ENCODE data around the gene PROSER3.
"Not testable (repeated sequence)": the region's sequence is repeated elsewhere in the genome, so short reads cannot be mapped to it uniquely, and the experiment has no call there.

Gene PROSER3

DNA sequence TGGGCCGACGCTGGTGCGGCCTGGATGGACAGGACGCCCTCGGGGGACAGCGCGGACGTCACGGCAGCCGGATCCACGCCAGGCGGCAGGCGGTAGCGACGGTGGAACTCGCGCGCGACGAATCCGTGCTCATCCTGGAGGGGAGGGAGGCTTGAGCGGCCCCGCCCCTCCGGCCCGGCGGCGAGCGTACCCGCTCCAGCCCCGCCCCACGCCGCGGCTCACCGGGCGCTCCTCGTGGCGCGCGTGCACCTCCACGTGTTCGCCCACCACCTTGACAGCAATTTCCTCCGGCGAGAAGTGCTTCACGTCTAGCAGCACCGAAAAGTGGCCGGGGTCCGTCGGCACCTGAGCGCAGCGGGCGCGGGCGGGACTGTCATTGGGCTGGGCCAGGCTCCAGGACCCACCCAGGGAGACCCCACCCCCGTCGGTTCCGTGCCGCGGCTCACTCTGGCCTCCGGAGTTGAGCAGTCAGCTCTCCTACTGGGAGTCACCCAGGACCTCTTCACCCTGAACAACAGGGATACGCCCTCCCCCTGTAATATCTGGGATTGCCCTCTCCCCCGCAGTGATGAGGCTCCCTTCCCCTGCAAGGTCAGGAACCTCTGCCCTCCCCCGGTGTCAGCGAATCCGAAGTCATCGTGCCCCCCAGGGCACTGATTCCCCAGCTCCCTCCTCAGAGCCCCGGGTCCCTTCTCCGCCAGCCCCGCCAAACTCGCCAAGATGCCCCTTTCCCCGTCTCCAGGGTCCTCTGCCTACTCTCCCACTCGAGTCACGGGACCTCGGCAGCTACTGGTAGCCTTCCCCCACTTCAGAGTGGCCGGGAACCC, 2.2 kb upstream of the PROSER3 start:
- no peak for DNase-seq

DNA sequence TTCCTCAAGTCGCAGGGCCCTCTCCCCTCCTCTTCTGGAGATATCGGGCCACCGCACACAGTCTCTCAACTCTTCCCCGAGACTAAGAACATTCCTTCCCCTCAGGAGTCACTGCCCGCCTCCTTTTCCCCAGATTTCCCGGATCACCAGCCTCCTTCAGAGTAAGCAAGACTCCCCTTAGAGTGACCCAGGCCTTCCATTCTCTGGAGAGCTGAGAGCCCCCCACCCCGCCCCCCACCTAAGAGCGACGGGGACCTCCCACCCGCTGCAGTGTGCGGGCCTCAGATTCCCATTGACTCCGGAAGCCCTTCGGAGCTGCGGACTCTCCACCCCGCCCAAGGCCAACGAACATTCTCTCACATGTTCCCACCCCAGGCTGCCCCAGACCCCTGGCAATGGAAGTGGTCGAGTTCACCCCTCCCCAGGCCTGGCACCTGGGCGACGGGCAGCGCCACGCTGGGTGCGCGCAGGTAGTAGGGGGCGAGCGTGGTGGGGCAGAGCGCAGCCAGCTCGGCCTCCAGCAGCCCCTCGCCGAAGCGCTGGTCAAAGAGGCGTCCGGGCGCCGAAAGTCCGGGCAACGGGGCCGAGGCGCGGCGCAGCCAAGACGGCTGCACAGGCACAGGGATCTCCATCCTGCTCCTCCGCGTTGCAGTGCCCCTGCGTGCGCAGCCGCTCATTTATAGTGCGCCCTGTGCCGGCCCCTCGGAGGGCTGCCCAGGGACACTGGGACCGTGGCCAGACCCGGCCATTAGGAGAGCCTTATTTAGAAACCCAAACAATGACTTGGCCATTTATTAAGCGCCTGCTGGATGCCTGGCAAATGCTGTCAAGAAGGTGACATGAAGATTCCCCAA, 1.4 kb upstream of the PROSER3 start, which contains the start of gene HSPB6:
TSS of gene HSPB6 (minus strand) at position 653 of the 854 bp plus-strand sequence. CDS start at position 632, 21 bp downstream.
- no peak for DNase-seq

DNA sequence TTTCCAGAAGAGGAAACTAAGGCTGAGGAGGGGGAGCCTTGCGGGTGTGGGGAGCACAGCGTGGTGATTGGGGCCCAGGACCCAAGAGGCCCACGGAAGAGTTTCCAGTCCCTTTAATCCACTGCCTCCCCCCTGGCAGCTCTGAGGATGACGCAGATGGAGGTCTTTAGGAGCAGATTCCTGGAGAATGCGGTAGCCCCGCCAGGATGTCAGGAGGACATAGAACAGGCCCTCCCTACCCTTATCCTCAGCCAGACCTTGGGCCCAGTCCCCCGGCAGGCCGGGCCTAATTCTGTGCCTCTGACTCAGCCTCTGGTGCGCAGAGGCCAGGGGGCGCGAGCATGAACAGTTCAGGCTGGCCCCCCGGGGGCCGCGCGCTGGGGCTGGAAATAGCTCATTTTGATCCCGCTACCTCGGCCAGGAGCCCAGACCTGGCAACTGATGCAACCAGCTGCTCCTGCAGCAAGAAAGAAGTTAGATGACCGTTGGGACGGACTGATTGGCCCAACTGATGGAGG, 686 bp upstream of the PROSER3 start:
- no peak for DNase-seq

DNA sequence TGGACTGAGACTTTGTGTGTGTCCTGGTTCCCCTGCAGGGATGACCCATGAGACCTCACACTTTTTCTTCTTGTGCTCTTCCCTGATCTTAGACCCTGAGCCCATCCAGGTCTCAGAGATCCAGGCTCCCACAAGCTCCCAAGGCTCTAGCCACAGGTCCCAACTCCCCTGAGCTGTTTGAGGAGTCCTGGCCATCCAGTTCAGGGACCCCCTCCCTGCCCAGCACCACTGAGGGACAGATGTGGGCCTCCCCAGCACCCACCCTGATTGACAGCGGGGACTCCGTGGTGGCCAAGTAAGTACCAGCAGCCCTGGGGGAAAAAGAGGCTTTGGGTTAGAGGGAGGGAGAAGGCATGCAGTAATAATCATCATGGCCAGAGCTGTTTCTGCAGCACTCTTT, 1.7 kb downstream of the PROSER3 start:
- DNase-seq, result no peak

DNA sequence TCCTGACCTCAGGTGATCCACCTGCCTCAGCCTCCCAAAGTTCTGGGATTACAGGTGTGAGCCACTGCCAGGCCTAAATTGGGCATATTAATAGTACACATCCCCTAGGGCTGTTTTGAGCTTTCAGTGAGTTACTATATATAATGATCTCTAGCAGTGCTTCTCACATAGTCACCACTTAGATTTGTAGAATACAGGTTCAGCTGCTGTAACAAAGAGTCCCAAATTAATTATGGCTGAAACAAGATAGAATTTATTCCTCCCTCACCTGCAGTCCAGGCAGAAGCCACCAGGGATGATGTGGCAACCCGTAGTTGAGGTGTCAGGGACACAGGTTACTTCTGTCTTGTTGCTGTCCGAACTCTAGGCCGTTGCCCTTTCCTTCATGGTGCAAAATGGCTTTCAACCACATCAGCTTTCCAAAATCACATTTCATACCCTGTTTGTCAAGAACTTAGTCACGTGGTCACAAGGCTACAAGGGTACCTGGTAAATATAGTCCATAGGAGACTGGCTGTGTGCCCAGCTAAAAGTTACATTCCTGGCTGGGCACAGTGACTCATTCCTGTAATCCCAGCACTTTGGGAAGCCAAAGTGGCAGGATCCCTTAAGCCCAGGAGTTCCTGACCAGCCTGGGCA, 2.9 kb downstream of the PROSER3 start:
- no peak for DNase-seq

DNA sequence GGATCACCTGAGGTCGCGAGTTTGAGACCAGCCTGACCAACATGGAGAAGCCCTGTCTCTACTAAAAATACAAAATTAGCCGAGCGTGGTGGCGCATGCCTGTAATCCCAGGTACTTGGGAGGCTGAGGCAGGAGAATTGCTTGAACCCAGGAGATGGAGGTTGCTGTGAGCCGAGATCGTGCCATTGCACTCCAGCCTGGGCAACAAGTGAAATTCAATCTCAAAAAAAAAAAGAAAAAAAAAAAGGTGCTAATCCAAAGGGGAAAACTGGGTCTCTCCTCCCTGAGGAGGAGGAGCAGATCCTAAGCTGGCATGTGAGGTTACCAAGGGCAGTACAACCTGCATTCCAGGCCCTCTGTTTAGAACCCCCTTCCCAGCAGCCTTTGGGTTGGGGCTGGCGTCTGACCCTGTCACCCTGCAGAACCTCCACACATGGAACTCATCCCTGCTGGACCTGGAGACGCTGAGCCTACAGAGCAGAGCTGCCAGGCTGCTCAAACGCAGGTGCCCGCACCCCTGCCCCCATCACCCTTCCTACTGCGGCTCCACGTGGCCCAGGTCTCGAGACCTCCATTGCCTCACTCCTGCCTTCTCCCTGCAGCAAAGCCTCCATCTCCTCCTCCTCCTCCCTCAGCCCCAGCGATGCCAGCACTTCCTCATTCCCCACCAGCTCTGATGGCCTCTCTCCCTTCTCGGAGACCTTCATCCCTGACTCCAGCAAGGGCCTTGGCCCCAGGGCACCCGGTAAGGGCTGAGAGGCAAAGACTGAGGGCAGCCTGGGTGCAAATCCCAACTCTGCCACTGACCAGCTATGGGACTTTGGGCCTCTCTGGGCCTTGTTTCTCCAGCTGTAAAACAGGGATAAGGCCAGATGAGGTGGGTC, 6.7 kb downstream of the PROSER3 start:
- DNase-seq, result no peak

DNA sequence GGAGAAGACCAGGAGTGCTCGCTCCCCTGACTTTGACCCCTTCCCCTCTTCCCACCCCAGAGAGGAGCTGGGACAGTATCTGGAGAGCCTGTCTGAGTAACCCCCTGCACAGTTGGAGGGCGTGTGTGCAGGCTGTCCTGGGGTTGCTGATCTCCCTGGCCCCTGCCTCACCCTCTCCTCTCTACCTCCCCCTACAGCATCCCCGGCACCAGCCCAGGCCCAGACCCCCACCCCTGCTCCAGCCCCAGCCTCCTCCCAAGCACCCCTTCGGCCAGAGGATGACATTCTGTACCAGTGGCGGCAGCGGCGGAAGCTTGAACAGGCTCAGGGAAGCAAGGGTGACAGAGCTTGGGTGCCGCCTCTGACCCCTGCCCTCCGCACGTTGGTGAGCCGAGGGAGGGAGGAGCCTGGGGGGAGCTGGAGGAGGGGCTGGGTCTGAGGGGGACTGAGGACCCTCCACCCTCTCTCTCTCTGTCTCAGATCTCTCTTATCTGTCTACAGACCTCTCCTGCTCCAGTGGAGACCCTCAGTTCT, 8.7 kb downstream of the PROSER3 start:
- DNase-seq, result no peak

DNA sequence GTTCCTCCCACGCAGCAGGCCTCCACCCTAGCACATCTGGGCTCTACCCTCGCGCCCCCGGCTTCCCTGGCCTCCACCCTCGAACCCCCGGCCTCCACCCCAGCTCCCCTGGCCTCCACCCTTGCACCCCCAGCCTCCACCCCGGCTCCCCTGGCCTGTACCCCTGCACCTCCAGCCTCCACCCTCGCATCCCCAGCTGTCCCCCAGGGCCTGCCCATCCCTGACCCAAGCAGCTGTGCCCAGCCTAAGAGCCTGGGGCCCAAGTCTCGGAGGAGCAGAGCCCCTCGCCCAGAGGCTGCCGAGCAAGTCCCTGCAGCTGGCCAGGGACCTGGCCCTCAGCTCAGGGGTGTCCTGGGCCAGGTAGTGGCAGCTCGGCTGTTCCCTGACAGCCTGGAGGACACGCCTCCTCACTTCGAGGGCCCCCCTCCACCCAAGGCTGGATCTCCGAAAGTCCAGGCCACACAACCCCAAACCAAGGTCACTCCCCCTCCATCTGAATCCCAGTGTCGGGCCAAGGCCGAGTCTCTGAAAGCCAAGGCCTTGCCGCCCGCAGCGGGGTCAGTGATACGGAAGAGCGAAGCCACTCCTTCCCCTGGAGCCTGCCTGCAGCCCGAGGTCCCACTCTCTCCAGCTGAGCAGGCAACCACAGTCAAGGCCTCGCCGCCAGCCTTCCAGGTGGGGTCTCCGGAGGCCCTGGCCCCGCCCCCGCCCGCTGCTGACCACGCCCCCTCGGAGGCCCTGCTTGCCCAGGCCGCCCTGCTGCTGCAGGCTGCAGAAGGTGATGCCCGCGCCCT, 9.5 kb downstream of the PROSER3 start:
- DNase-seq, result no peak

DNA sequence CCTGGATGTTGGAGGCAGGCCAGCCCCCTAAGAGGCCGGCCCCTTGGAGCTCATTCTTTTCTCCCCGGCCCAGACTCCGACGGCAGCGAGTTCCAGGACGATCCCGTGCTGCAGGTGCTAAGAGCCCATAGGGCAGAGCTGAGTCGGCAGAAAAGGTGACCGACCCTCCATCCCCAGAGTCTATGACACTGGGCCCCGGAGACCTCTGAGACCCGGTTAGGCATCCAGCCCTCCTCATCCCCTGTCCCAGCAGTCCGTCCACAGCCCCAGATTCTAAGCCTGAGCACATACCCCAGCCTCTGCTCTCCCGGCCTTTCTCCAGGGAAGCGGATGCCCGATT, 10.1 kb downstream of the PROSER3 start:
- no peak for DNase-seq

DNA sequence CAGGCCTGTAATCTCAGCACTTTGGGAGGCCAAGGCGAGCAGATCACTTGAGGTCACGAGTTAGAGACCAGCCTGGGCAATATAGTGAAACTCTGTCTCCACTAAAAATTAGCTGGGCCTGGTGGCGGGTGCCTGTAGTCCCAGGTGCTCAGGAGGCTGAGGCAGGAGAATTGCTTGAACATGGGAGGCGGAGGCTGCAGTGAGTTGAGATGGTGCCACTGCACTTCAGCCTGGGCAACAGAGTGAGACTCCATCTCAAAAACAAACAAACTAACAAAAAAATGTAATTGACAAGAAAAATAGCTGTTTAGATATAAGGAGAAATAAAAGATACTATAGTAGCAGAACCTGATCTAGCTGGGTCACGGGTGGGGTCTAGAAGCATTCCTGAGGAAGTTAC, 14.4 kb downstream of the PROSER3 start:
- not testable (repeated sequence) for DNase-seq

DNA sequence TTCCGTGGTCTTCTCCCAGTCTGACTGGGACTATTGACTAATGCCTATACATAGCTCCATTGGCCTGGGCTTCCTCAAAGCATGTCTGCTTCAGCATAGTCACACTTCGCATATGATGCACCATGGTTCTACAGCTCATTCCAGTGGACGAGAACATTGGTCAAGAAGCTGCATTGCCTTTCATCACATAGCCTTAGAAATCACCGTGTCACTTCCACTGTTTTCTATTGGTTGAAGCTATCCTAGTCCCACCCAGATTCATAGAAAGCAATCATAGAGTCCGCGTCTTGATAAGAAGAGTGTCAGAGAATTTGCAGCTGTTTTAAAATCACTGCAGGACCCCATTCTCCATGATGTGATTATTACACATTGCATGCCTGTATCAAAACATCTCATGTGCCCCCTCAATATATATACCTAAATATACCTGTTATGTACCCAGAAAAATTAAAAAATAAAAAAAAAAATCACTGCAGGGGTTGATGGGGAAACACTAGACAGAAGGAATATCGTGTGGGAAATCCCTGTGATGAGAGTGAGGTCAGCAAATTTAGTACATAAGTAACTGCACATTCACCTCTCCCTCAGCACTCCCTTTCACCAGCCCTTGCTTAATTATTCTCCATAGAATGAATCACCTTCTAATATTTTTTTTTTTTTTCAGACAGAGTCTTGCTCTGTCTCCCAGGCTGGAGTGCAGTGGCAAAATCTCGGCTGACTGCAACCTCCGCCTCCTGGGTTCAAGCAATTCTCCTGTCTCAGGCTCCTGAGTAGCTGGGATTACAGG, 15.2 kb downstream of the PROSER3 start:
- peak; percentile 53 for DNase-seq

DNA sequence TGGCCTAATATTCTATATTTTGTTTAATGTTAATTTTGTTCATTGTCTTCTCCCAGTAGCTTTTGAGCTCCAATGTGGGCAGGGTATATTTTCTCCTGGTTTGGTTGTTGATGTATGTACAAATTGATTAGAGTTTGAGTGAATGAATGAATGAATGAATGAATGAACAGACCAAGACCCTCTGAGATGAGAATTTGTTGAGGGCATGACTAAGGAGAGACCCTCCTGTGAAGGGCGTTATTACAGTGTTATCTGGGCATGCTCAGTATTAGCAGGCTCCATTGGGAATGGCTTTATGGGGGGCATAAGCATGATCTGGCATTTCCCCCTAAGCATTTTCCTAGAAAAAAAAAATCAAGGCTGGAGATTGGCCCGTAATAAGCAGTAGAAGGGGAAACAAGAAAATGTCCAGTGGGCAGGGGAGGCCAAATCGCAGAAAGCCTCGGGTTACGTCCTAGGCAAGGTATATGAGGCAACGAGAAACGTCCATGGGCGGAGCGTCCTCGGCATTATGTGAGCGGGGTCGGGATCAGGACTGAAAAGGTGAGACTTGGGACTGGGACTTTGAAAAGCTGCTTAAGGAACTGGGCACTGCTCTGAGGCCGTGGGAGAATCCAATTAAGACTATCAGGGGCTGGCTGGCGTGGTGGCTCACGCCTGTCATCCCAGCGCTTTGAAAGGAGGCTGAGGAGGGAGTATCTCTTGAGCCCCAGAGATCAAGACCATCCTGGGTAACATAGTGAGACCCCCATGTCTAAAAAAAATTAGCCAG, 16.5 kb downstream of the PROSER3 start:
- peak; percentile 71 for DNase-seq

DNA sequence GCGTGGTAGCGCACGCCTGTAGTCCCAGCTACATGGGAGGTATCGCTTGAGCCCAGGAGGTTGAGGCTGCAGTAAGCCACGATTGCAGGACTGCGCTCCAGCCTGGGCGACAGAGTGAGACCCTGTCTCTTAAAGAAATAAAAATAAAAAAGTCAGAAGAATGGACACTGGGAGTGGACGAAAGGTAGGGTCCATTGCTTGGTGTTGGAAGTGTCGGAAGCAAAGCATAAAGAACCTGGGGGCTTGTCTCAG, 17.0 kb downstream of the PROSER3 start:
- DNase-seq, result no peak

DNA sequence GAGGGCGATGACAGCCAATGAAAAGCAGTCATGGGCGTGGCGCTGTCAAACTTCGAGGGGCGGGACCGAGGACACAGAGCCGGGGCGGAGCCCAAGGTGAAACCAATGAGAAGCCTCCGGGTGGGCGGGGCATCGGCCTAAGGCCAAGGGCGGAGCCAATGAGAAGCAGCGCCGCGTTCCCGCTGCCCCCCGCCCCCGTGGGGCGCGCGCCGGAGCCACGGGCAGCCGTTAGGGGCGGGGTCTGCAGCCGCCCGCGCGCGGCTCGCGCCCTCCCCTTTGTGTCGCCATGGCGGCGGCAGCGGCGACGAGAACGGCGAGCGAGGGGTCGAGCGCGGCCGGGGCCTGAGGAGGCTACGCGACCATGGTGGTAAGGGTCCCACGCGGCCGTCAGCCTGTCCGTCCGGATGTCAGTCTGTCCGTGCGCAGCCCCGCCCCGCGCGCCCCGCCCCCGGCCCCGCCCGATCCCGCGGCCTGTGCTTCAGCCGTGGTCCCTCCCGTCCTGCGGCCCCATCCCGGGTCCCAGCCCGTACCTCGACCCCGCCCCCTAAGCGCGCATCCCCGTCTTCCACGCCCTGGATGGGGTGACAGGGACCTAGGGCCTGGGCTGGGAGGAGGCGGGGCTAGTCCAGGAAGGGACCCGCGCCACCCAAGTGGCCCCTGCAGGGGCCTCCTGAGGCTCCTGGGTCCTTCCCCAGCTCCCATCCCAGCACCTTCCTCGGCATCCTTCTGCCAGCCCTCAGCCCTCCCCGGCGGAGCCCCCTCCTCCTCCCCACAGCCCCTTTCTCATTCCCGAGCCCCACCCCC, 17.5 kb downstream of the PROSER3 start, which contains the start of gene ARHGAP33:
TSS of gene ARHGAP33 (plus strand) at position 267 of the 804 bp plus-strand sequence. CDS start at position 362, 95 bp downstream.
- DNase-seq, result peak; percentile 100

DNA sequence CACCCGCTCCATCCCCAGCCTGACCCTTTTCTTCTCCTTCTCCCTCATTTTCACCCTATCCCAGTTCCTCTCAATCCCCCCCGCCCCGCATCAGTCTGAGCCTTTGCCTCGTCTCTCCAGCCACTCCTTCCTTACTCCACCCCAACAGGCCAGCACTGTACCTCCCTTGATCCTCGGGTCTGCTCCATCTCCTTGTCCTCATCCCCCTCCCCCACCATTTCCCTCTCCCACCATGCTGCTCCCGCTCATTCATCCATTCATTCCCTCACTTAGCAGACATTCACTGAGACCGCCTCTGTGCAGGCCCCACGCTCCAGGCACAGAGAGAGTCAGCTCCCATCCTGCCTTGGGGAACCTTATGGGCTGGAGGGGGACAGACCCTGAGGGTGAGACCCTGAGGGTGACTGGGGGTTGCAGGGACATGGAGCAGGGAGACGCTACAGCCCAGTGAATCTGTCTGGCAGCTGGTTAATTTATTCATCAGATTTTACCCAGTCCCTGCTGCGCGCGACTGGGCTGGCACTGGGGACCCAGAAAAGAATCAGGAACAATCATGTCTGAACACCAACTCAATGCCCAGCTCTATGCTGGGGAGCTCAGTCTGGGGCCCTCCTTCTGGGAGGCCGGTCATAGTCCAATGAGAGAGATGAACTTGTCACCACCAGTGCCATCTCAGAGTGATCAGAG, 18.3 kb downstream of the PROSER3 start:
- DNase-seq, result peak; percentile 76

DNA sequence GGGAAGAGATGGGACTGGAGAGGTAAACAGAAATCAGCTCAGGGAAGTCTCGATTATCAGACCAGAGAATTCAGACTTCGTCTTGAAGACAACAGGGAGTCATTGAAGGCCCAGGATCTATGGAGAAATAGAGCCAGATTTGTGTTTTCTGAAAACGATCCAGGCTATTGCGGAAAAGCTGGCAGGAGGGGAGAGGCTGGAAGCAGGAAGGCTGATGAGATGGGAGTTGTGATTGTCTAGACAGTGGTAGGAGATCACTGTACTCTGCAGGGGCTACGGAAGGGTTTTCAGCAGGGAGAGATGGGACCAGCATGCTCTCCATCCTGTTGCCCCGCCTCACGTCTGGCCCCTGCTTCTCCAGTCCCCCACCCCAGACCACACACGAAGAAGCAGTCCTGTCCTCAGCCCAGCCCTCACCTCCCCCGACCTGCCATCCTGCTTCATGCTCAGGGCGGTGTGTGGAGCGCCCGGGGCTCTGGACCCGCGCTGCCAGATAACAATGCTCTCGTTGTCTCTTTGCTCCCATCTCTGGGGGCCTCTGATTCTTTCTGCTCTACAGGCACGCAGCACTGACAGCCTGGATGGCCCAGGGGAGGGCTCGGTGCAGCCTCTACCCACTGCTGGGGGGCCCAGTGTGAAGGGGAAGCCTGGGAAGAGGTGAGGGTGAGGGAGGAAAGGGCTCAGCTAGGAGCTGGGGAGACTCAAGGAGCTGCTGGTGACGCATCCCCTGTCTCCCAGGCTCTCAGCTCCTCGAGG, 19.3 kb downstream of the PROSER3 start:
- DNase-seq, result peak; percentile 51

DNA sequence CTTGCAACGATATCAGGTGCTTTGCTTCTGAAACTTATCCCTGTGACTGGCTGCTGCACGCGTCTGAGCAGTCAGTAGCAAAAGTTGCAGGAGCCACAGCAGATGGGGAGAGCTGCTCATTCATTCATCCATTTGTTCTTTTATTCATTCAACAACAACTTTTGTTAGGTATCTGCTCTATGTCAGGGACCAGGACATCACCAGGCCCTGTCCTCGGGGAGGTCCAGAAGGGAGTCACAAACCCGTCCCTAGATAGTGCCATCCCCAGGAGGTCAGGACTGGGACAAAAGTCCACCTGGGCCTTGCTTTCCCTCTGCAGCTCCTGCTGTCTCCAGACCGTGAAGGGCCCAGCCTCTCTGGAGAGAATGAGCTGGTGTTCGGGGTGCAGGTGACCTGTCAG, 20.0 kb downstream of the PROSER3 start:
- DNase-seq, result no peak
